Skeletal muscle tissue (tissue), 4 donors: ENCODE data around the gene CARD9. TPM values are rescaled to one million over a fixed set of nuclear protein-coding genes. Genes with fewer than 3 reads are reported as not detected.

Experiments used
- H3K27ac ChIP-seq: one replicate; pipeline ENCODE4 v1.7.0; 2013; ENCODE audit warnings: mild to moderate bottlenecking, low read depth, low read length, inconsistent platforms
- H3K27me3 ChIP-seq, 3 donors: one replicate each; pipeline ENCODE4 v1.7.0; 2013; ENCODE audit warnings: low read length in 3 of 3; ENCODE audit not compliant: control insufficient read depth in 3 of 3, insufficient read depth in 3 of 3
- H3K36me3 ChIP-seq, 3 donors: one replicate each; pipeline ENCODE4 v1.7.0; 2013; ENCODE audit warnings: low read length in 3 of 3; ENCODE audit not compliant: control insufficient read depth in 3 of 3, insufficient read depth in 3 of 3
- H3K4me1 ChIP-seq, 3 donors: one replicate each; pipeline ENCODE4 v1.7.0; 2013; ENCODE audit warnings: low read length in 3 of 3, mild to moderate bottlenecking in 3 of 3; ENCODE audit not compliant: control insufficient read depth in 3 of 3, insufficient read depth in 3 of 3
- H3K4me3 ChIP-seq, 3 donors: one replicate each; pipeline ENCODE4 v1.7.0; 2013; ENCODE audit warnings: low read length in 3 of 3
- H3K9ac ChIP-seq, 3 donors: one replicate each; pipeline ENCODE4 v1.7.0; 2013; ENCODE audit warnings: low read length in 3 of 3, mild to moderate bottlenecking in 3 of 3, moderate library complexity in 2 of 3, low read depth in 1 of 3
- H3K9me3 ChIP-seq, 3 donors: one replicate each; pipeline ENCODE4 v1.7.0; 2013; ENCODE audit warnings: low read length in 3 of 3; ENCODE audit not compliant: control insufficient read depth in 3 of 3
- total RNA-seq: library from RNA; depleted of rRNA; stranded (reverse); fragments of >200 nt; gene quantifications from one replicate; pipeline ENCODE4 v1.2.3, GENCODE V29; 2014
- donor health status: Osteomylitis.

Gene CARD9
- total RNA-seq, 1 donor from 2014 or later: 1.0 TPM

DNA sequence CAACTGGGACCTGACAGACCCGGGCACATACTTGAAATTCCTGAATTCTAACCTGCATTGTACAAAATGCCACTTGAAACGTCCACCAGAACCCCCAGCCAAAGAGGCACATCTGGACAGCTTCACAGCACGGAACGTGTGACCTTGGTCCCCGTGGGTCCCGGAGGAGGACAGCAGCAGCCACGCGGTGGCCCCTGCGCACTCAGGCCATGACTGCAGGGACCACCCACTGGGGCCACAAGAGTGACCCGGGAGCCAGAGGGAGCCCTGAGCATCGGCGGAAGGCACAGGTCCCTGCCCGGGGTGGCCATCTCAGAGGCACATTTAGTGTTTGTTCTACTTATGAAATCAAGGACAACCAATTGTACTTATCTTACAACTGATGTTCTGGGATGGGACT, 28.6 kb upstream of the CARD9 start:
- no peaks in the 10 kb centered on the region for H3K9me3 ChIP-seq
- H3K27ac ChIP-seq: no peak overlapping the region
- no peaks in the 10 kb centered on the region for H3K27me3 ChIP-seq
- H3K4me1 ChIP-seq: peaks cover 19 to 21% (median 20%) of the 10 kb centered on the region in 3 donors
- H3K36me3 ChIP-seq: peaks cover 36 to 42% (median 39%) of the 10 kb centered on the region in 3 donors
- H3K9ac ChIP-seq: no peak overlapping the region
- no peak overlapping the region for H3K4me3 ChIP-seq

DNA sequence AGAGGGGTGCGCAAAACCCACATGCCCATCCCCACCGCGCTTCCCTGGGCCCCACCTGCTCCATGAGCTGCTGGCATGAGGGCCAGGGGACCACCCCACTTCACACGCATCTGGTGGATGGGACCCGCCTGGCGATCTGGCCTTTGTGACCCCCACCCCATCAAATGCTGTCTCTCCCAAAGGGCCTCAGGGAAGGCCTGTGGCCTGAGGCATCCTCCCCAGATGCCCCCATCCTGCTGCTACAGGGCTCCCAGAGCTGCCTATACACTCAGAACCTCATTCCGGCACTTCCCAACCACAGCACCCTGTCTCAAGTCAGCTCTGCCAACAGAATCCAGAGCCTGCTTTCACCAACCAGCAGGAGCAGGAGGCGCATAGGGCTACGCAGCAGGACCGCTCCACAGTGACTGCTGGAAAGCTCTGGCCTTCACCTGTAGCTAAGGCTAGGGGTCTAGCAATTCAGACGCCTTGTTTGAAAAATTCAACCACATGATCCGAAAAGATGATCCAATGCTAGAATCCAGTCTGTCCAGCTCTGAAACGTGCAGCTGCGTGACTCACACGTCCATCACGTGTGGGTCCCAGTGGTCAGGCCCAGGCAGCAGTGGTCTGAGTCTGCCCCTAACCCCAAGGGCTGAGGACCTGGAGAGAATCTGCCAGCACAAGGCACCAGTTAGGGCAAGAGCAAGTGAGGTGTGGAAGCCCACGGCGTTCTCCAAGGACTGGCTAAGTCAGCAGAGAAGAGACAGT, 27.9 kb upstream of the CARD9 start:
- peak overlapping the region in 1 of 3 donors; percentile 55 for H3K9ac ChIP-seq
- no peak overlapping the region for H3K27ac ChIP-seq
- no peak overlapping the region for H3K4me3 ChIP-seq
- peaks cover 39 to 43% (median 40%) of the 10 kb centered on the region in 3 donors for H3K36me3 ChIP-seq
- no peaks in the 10 kb centered on the region for H3K9me3 ChIP-seq
- peaks cover 19 to 21% (median 20%) of the 10 kb centered on the region in 3 donors for H3K4me1 ChIP-seq
- H3K27me3 ChIP-seq: no peaks in the 10 kb centered on the region

DNA sequence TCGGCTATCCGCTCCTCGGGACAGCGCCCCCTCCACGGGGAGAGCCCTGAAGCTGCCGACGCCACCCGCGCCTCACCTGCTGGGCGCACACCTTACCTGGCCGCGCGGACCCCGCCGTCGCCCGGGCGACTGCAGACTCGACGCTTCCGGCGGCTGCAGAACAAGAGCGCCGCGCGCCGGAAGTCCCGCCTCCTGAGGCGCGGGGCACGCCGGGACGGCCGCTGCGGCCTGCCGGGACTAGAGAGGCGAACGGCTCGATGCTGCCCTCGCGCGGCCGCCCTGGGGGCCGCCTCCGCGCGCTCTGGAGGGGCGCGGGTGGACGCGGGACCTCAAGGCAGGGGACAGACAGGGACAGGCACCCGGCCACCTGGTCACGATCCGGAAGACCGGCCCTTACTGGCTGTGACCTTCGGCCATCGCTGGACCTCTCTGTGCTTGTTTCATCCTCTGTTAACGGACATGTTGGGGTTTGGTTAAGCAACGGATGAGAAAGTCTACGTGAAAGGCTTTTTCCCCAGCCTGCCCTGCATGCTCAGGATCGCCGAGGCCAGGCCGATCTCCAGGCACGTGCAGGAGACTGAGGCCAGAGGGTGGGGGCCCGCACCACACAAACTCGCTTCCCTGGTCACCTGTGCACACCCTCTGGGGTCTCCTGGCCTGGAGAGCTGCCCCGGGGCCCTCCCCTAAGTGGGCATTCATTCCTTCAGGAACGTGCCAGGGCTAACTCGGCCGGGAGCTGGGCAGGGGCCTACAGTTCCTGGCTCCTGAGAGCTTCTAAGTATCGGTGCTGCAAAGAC, 26.8 kb upstream of the CARD9 start, which contains the start of gene SNAPC4:
TSS of gene SNAPC4 (minus strand) at position 133 of the 797 bp plus-strand sequence. CDS start 1,742 bp downstream, outside the sequence.
- no peaks in the 10 kb centered on the region for H3K27me3 ChIP-seq
- H3K36me3 ChIP-seq: peaks cover 41 to 44% (median 41%) of the 10 kb centered on the region in 3 donors
- H3K9ac ChIP-seq: peak within 1 kb of the TSS; percentile 69 to 88 (median 84)
- H3K27ac ChIP-seq: no peak within 1 kb of the TSS
- no peaks in the 10 kb centered on the region for H3K9me3 ChIP-seq
- H3K4me3 ChIP-seq: peak within 1 kb of the TSS; percentile 85 to 88 (median 87)
- H3K4me1 ChIP-seq: peaks cover 19 to 21% (median 20%) of the 10 kb centered on the region in 3 donors

DNA sequence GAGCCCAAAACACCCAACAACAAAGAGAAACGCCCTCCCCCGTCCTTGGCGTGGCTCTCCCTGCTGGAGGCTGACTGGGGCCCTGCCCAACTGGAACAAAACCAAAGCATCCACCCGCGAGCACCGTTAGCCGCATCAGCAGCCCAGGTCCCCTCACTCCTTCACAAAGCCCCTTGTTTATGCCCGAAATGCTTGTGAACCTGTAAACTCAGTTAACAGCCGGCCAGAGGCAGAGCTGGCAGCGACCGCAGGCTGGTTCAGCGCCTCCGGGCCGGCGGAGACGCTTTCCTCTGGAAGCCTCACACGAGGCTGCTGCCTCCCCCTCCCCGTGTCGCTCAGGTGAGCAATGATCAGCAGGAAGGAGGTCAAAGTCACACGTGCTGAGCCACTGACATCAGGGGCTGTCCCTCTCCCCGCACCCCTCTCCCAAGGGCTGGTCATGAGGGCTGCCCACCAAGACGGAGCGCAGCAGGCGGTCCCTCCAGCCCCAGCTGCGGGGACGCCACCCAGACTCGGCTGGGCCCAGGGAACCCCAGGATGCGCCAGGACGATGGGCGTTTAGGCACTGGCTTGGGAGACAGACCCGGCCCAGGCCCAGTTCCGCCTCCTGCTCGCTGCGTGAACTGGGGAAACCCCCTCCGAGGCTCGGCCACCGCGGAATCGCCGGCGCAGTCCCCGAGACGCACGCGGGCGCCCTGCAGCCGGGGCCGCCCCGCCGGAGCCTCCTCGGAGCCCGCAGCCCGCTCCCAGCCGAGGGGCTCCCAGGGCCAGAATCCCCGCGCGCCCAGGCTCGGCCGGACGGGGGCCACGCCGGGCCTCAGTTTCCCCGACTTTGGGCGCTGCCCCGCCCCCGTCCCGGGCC, 25.9 kb upstream of the CARD9 start:
- H3K36me3 ChIP-seq: peaks cover 41 to 42% (median 42%) of the 10 kb centered on the region in 3 donors
- H3K27ac ChIP-seq: no peak overlapping the region
- H3K27me3 ChIP-seq: no peaks in the 10 kb centered on the region
- no peaks in the 10 kb centered on the region for H3K9me3 ChIP-seq
- peak overlapping the region; percentile 69 to 88 (median 84) for H3K9ac ChIP-seq
- H3K4me3 ChIP-seq: peak overlapping the region; percentile 85 to 88 (median 87)
- peaks cover 19 to 21% (median 20%) of the 10 kb centered on the region in 3 donors for H3K4me1 ChIP-seq

DNA sequence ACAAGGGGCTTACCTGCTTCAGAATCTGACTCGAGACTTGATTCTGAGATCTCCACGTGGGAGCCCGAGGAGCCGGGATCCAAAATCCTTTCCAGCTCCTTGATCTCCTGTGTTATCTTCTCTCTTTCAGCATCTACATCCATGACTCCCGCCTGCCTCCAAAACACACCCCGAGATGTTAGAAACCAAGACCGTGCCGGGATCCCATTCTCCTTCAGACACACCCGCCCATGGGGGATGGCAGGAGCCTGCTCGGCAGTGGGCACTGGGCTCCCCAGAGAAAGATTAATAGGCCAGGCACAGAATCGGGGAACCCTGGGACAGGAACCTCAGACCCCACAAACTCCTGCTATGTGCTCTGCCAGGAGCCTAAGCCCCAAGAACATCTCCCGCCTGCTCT, 24.8 kb upstream of the CARD9 start:
- H3K4me3 ChIP-seq: no peak overlapping the region
- H3K9me3 ChIP-seq: no peaks in the 10 kb centered on the region
- peaks cover 19 to 21% (median 20%) of the 10 kb centered on the region in 3 donors for H3K4me1 ChIP-seq
- H3K27me3 ChIP-seq: no peaks in the 10 kb centered on the region
- H3K9ac ChIP-seq: peak overlapping the region in 1 of 3 donors; percentile 3
- H3K36me3 ChIP-seq: peaks cover 36 to 48% (median 37%) of the 10 kb centered on the region in 3 donors
- no peak overlapping the region for H3K27ac ChIP-seq

DNA sequence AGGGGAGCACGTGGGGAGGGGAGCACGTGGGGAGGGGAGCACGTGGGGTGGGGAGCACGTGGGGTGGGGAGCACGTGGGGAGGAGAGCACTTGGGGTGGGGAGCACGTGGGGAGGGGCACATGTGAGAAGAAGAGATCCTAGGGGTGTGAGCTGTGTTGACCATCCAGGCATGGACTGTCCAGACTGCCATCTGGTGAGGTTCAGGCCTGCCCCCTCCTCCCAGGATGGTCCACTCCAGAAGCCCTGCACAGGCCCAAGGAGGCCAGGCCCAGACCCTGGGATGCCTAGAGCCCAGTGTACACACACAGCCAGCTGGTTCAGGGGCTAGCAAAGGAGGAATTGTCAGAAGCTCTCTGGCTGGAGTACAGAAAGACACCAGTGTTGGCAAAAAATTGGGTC, 24.2 kb upstream of the CARD9 start:
- H3K27me3 ChIP-seq: no peaks in the 10 kb centered on the region
- no peak overlapping the region for H3K27ac ChIP-seq
- H3K9me3 ChIP-seq: no peaks in the 10 kb centered on the region
- H3K4me1 ChIP-seq: peaks cover 19 to 21% (median 20%) of the 10 kb centered on the region in 3 donors
- no peak overlapping the region for H3K9ac ChIP-seq
- H3K4me3 ChIP-seq: no peak overlapping the region
- H3K36me3 ChIP-seq: peaks cover 37 to 54% (median 40%) of the 10 kb centered on the region in 3 donors

DNA sequence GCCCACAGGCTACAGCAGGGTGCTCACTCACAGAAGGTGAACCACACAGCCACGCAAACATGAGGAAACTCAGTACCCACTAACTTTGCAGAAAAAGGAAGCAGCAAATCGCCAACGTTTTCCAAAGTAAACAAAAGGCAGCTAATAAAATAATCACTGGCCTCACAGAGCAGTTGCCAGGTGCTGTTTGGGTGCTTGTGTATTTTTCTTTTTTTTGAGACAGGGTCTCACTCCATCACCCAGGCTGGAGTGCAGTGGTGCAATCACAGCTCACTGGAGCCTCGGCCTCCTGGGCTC, 22.7 kb upstream of the CARD9 start:
- Histone ChIP-seq H3K4me1 (peaks cover 19 to 21% (median 20%) of the 10 kb centered on the region in 3 donors), H3K27me3 (no peaks in the 10 kb centered on the region), H3K9me3 (no peaks in the 10 kb centered on the region), H3K27ac (no peak overlapping the region), H3K9ac (no peak overlapping the region), H3K36me3 (peaks cover 45 to 58% (median 47%) of the 10 kb centered on the region in 3 donors), H3K4me3 (no peak overlapping the region)

DNA sequence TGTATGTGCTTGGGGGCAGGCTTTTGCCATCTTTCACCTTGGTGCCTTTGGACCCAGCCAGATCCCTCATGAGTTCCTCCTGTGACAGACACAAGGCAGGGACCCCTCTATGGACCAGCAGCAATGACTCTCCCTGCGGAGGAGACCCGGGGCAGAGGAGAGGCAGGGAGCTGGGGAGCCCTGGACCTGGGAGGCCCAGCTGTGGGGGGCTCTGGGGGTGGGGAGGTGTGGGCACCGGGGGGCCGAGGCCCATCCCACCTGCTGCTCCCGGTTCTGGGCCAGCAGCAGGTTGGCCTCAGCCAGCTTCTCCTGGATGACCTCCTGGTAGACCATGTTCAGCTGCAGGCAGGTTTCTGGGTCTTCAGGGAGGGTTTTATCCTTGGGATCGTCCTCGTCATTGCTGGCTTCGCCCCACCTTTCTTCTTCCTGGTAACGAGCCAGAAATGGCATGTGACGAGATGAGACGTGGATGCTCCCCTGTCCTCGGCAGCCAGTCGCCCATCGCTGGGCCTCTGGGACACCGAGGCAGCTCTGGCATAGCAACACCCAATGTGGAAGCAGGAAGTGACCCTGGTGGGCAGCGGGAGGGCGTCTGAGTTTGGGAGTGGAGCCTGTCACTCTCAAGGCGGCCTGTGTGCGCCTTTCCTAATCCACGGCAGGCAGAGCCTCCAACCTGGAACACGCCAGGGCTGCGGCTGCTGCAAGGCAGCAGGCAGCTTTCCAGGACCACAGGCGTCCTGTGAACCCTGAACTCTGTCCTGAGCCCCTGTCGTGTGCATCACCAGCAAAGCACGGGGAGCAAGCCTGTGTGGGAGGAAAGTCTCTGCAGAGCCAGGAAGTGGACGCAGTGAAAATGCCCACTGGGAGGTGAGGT, 22.1 kb upstream of the CARD9 start:
- Histone ChIP-seq H3K36me3 (peaks cover 44 to 58% (median 47%) of the 10 kb centered on the region in 3 donors), H3K9me3 (no peaks in the 10 kb centered on the region), H3K27me3 (no peaks in the 10 kb centered on the region), H3K27ac (no peak overlapping the region), H3K4me3 (no peak overlapping the region), H3K4me1 (peaks cover 16 to 19% (median 17%) of the 10 kb centered on the region in 3 donors), H3K9ac (no peak overlapping the region)

DNA sequence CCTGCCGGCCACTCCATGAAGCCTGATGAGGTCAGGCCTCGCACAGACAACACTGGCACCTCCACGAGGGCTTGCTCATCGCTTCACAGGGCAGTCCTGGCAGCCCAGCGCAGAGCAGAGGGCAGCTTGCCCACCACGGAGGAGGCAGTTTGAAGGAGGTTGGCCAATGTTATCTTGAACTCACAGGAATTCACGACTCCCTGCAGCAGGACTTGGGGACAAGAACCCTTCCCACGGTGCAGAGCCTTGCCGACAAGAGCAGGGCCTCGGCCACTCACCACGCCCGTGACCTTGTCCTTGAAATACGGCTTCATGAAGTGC, 21.5 kb upstream of the CARD9 start:
- H3K27ac ChIP-seq: no peak overlapping the region
- no peaks in the 10 kb centered on the region for H3K27me3 ChIP-seq
- H3K9me3 ChIP-seq: no peaks in the 10 kb centered on the region
- H3K36me3 ChIP-seq: peaks cover 44 to 59% (median 48%) of the 10 kb centered on the region in 3 donors
- H3K4me1 ChIP-seq: peaks cover 12 to 14% (median 13%) of the 10 kb centered on the region in 3 donors
- H3K9ac ChIP-seq: no peak overlapping the region
- no peak overlapping the region for H3K4me3 ChIP-seq
